Natural killer cell (primary cell): ENCODE results near the gene AIMP2. TPM values are rescaled to one million over a fixed set of nuclear protein-coding genes. Genes with fewer than 3 reads are reported as not detected.
"Not testable (repeated sequence)": the region's sequence is repeated elsewhere in the genome, so short reads cannot be mapped to it uniquely, and the experiment has no call there.

Source experiments
- ATAC-seq, 3 donors: fragments of 150-1000 bp in 2 of 3; fragments of 200-7000 bp in 1 of 3; cut with Tn5 transposase; 1 replicate in 1 of 3; 2 replicates in 2 of 3; pipeline ENCODE4 v1.10.0; 2021; ENCODE audit warnings: mild to moderate bottlenecking in 2 of 3, moderate library complexity in 2 of 3
- DNase-seq, 2 donors: peaks; one replicate each; pipeline versions ENCODE4 v3.0.0 to v3.0.0-alpha.2; 2013 to 2021; ENCODE audit warnings: mixed read lengths in 1 of 2
- H3K27ac ChIP-seq: one replicate; pipeline ENCODE4 v1.5.1; 2013; ENCODE audit warnings: mild to moderate bottlenecking, low read length
- H3K27me3 ChIP-seq: one replicate; pipeline ENCODE4 v1.6.1; 2013; ENCODE audit warnings: low read length; ENCODE audit not compliant: control insufficient read depth, insufficient read depth
- H3K36me3 ChIP-seq: one replicate; pipeline ENCODE4 v1.6.1; 2013; ENCODE audit warnings: low read length; ENCODE audit not compliant: control insufficient read depth, insufficient read depth
- H3K4me1 ChIP-seq: one replicate; pipeline ENCODE4 v1.6.1; 2013; ENCODE audit warnings: low read length; ENCODE audit not compliant: control insufficient read depth, insufficient read depth
- H3K4me3 ChIP-seq: one replicate; pipeline ENCODE4 v1.5.1; 2013; ENCODE audit warnings: low read length
- H3K9me3 ChIP-seq: one replicate; pipeline ENCODE4 v1.6.1; 2013; ENCODE audit warnings: low read length; ENCODE audit not compliant: control insufficient read depth, insufficient read depth
- H3K27ac Mint-ChIP-seq, 2 donors: one replicate each; pipeline ENCODE4 v1.8.0; 2022; ENCODE audit warnings: mild to moderate bottlenecking in 2 of 2, mixed read lengths in 2 of 2, moderate library complexity in 1 of 2
- H3K27me3 Mint-ChIP-seq, 2 donors: one replicate each; pipeline ENCODE4 v1.8.0; 2022; ENCODE audit warnings: low read depth in 2 of 2, mixed read lengths in 2 of 2
- H3K36me3 Mint-ChIP-seq: one replicate; pipeline ENCODE4 v1.8.0; 2022; ENCODE audit warnings: mixed read lengths
- H3K4me1 Mint-ChIP-seq, 2 donors: one replicate each; pipeline ENCODE4 v1.8.0; 2022; ENCODE audit warnings: mixed read lengths in 2 of 2
- H3K4me3 Mint-ChIP-seq: one replicate; pipeline ENCODE4 v1.8.0; 2022; ENCODE audit warnings: mild to moderate bottlenecking, moderate library complexity, mixed read lengths
- H3K9me3 Mint-ChIP-seq, 2 donors: one replicate each; pipeline ENCODE4 v1.8.0; 2022; ENCODE audit warnings: mixed read lengths in 2 of 2
- WGBS: methylation state at CpG from one replicate; pipeline ENCODE4 v1.1.7; 2013; ENCODE audit warnings: missing lambda C conversion rate; ENCODE audit not compliant: insufficient coverage; 5-methylcytosine and 5-hydroxymethylcytosine counted together
- intact Hi-C: fragments of 100-400 bp; cut with micrococcal nuclease; formaldehyde crosslinking; loops from one replicate; pipeline ENCODE4 v1.14.2; 2022
- total RNA-seq, 4 donors: library from RNA; stranded (reverse); fragments of 120-200 nt in 1 of 4; gene quantifications; one replicate each; pipeline versions ENCODE4 v1.2.3 to v1.2.4, GENCODE V29; 2013 to 2022
- TF ChIP-seq, protein P1 (sequence below): fragments of 200-600 bp; IDR thresholded peaks from one replicate; pipeline ENCODE4 v1.8.0; 2022; ENCODE audit warnings: antibody characterized with exemption

The AIMP2 gene
- total RNA-seq = 10 to 100 TPM in 1 of 3 donors, 1 to 10 TPM in 2; 7.2 to 11.1 (median 8.1) TPM
- 20.0 TPM for total RNA-seq (2013)

DNA sequence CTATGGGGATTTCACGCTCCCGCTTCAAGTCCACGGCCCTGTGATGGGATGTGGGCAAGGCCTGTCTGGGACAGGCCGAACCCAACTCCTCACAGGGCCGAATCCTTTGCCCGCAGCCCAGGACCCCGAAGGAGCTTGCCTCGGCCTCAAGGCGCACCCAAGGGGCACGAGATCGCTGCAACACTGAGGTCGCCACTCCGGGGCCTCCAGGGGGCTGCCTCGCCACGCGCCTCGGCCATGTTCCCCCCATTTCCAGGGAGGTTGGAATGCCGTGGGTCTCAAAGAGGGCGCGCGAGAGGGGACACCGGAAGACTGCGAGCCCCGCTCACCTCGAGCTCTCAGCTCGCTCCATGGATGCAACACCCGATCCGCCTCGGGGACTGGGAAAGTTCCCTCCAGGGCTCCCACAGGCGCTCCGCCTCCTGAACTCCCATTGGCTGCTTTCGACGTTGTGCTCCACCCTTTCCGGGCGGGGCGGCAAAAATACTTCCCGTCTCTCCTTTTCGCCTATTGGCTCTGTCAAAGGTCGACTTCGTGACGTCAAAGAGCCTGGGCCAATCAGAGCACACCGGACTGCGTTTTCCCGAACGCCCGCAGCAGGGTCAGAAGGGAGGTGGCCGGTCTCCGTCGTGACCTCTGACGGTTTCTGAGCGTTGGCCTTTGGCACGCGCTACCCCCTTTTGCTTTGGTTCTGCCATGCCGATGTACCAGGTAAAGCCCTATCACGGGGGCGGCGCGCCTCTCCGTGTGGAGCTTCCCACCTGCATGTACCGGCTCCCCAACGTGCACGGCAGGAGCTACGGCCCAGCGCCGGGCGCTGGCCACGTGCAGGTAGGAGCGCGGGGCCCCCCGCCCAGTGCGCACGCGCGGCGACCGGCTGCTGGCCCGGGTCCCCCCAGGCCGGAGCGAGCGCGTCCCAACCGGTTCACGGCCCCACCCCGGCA, at the start of gene AIMP2, which contains the start of gene PMS2:
AIMP2 (plus strand) TSS at position 605 of the 944 bp plus-strand sequence; CDS start at position 697, 92 bp downstream.
PMS2 (minus strand) TSS at position 382 of the 944 bp plus-strand sequence; CDS start at position 352, 30 bp downstream.
- Histone ChIP-seq H3K4me1 (peaks cover 14% of the 10 kb centered on the region), H3K4me3 (peak within 1 kb of the TSS; percentile 85), H3K27me3 (no peaks in the 10 kb centered on the region), H3K36me3 (peaks cover 5% of the 10 kb centered on the region), H3K27ac (peak within 1 kb of the TSS; percentile 88), H3K9me3 (no peaks in the 10 kb centered on the region)
- Mint-ChIP-seq H3K4me3 (peak within 1 kb of the TSS; percentile 96), H3K36me3 (no peaks in the 10 kb centered on the region), H3K27ac (peak within 1 kb of the TSS; percentile 89 to 93), H3K9me3 (no peaks in the 10 kb centered on the region), H3K4me1 (peaks cover 11 to 20% of the 10 kb centered on the region in 2 donors), H3K27me3 (no peaks in the 10 kb centered on the region)
- DNase-seq = peak; percentile 96 to 97
- TF ChIP-seq, protein P1, sequence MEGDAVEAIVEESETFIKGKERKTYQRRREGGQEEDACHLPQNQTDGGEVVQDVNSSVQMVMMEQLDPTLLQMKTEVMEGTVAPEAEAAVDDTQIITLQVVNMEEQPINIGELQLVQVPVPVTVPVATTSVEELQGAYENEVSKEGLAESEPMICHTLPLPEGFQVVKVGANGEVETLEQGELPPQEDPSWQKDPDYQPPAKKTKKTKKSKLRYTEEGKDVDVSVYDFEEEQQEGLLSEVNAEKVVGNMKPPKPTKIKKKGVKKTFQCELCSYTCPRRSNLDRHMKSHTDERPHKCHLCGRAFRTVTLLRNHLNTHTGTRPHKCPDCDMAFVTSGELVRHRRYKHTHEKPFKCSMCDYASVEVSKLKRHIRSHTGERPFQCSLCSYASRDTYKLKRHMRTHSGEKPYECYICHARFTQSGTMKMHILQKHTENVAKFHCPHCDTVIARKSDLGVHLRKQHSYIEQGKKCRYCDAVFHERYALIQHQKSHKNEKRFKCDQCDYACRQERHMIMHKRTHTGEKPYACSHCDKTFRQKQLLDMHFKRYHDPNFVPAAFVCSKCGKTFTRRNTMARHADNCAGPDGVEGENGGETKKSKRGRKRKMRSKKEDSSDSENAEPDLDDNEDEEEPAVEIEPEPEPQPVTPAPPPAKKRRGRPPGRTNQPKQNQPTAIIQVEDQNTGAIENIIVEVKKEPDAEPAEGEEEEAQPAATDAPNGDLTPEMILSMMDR = no peak
- WGBS = under 1% methylated on average over 84 of the region's 84 CpGs
- intact Hi-C loops = no loop called here
- ATAC-seq = peak; percentile 91 to 94 (median 91)

DNA sequence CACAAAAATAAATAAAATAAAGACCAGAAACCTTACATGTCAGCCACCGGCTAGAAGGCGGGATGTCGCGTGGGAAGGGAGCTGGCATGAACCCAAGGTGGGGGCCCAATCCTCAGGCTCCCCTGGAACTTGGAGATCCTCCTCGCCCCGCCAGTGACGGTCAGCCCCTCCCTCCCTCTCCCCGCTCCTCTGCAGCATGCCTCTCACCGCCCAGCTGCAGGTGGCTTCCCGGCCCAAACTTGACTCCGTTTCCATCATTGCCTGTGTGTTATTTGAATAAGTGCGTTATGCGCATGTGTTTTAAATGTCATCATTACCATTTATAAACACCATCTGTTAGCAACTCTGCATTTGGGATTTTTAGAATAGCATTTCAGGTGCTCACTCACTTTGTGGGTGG, 45.9 kb upstream of the AIMP2 start:
- intact Hi-C loops, H3K36me3 Mint-ChIP-seq, H3K27ac Mint-ChIP-seq, H3K27me3 Mint-ChIP-seq, ATAC-seq, H3K9me3 ChIP-seq, H3K4me3 ChIP-seq, H3K4me1 Mint-ChIP-seq, H3K4me3 Mint-ChIP-seq, H3K4me1 ChIP-seq, H3K27me3 ChIP-seq, DNase-seq, H3K9me3 Mint-ChIP-seq, H3K27ac ChIP-seq, H3K36me3 ChIP-seq: not testable (repeated sequence)
- 92% methylated on average over 4 of the region's 13 CpGs for whole genome bisulfite sequencing

DNA sequence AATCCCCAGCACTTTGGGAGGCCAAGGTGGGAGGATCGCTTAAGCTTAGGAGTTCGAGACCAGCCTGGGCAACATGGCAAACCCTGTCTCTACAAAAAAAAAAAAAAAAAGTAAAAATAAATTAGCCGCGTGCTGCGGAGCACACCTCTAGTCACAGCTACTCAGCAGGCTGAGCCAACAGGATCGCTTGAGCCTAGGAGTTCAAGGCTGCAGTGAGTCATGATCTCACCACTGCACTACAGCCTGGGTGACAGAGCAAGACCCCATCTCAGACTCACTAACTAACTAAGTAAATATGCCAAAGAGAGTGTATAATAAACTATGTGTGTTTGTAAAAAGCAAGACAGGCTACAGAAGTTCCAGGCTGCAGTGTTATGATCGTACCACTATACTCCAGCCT, 45.3 kb upstream of the AIMP2 start:
- H3K4me3 ChIP-seq, H3K27ac Mint-ChIP-seq, H3K27ac ChIP-seq, H3K4me1 ChIP-seq, ATAC-seq, intact Hi-C loops, H3K36me3 ChIP-seq, H3K27me3 Mint-ChIP-seq, H3K9me3 ChIP-seq, DNase-seq, H3K36me3 Mint-ChIP-seq, H3K4me1 Mint-ChIP-seq, H3K9me3 Mint-ChIP-seq, H3K27me3 ChIP-seq, H3K4me3 Mint-ChIP-seq: not testable (repeated sequence)
- no CpG with 5 or more reads among the region's 7 CpGs for WGBS

DNA sequence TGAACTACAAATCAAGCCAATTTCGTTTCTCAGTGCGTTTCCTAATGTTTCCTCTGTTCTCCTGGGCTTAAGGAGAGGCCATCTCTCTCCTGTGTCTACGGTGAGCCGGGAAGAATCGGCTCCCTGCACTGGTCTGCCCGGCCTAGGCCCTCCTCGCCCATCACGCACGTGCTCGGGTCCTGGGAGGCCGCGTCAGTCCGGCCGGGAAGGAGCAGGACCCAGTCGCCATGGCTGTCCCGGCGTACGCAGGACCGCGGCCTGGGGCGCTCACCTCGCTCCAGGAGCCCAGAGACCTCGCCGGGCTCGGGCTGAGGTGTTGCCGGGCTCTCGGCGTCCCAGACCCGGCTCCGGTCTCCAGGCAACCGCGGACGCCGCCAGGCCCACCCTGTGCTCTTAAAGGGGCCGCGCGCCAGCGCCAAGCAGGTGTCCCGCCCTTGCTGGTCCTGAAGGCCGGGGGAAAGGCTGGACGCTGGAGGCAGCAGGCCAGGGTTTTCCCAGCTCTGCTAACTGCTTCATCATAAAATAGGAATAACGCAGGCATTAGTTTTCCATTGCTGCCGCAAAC, 38.6 kb upstream of the AIMP2 start, which contains the start of gene RSPH10B:
RSPH10B (minus strand) TSS at position 343 of the 565 bp plus-strand sequence. CDS start 3,573 bp downstream, outside the sequence.
- not testable (repeated sequence) for DNase-seq, H3K27ac Mint-ChIP-seq

DNA sequence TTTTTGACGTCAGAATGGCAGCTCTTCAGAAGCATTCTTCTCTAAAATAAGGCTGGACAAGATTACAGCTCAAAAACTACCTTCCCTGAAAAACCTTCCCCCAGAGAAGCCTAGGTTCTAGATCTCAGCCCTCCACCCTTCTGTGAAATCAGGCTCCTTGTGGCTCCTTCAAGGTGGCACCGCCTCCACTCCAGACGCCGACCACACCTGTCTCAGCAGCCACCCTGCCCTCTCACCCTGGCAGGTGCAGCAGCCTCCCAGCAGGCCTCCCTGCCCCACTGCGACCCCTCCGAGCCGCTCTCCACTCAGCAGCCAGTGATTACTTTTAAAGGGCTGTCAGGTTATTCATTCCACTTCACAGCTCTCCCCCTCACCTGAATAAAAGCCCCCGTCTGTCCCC, 35.5 kb upstream of the AIMP2 start:
- H3K4me1 Mint-ChIP-seq, H3K36me3 ChIP-seq, H3K27ac ChIP-seq, H3K4me3 Mint-ChIP-seq, H3K27me3 ChIP-seq, H3K9me3 ChIP-seq, DNase-seq, H3K9me3 Mint-ChIP-seq, intact Hi-C loops, ATAC-seq, H3K36me3 Mint-ChIP-seq, H3K4me1 ChIP-seq, H3K4me3 ChIP-seq, H3K27ac Mint-ChIP-seq, H3K27me3 Mint-ChIP-seq: not testable (repeated sequence)
- no CpG with 5 or more reads among the region's 8 CpGs for WGBS

More for the DNA sequence above, 38.6 kb upstream of the AIMP2 start, which contains the start of gene RSPH10B:
- intact Hi-C loops, H3K4me3 ChIP-seq, H3K9me3 Mint-ChIP-seq, H3K27me3 Mint-ChIP-seq, H3K4me3 Mint-ChIP-seq, H3K9me3 ChIP-seq, H3K4me1 ChIP-seq, H3K36me3 Mint-ChIP-seq, H3K27me3 ChIP-seq, H3K36me3 ChIP-seq, H3K27ac ChIP-seq, H3K4me1 Mint-ChIP-seq: not testable (repeated sequence)
- ATAC-seq = peak in 1 of 3 donors; percentile 36
- 26% methylated on average over 3 of the region's 43 CpGs for WGBS

DNA sequence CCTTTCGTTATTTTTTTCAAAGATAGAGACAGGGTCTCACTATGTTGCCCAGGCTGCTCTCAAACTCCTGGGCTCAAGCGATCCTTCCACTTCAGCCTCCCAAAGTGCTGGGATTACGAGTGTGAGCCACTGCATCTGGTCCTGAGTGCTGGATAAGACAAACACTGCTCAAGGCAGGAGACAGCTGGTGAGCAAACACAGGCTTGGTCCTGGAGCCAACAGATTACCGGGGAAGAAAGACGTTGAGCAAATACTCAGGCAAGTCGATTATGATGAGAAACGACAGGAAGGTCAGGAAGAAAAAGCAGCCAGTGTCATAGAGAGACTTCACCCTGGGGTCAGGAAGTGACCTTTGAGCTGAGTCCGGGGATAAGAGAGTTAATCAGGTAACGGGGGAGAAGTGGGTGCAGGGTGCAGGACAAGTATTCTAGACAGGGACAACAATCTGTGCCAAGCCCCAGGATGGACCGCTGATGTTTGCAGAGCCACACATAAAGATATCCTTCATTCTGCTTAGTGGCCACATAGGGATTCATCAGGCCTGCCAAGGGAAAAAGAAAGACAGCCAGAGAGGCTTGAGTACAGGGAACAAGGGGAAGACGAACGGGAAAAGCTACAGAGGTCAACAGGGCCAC, 29.3 kb upstream of the AIMP2 start:
- H3K4me1 Mint-ChIP-seq, H3K36me3 Mint-ChIP-seq, H3K27me3 Mint-ChIP-seq, H3K27ac ChIP-seq, H3K9me3 ChIP-seq, H3K4me3 ChIP-seq, H3K4me3 Mint-ChIP-seq, H3K27me3 ChIP-seq, H3K27ac Mint-ChIP-seq, H3K36me3 ChIP-seq, intact Hi-C loops, H3K4me1 ChIP-seq, H3K9me3 Mint-ChIP-seq, ATAC-seq, DNase-seq: not testable (repeated sequence)
- no CpG with 5 or more reads among the region's 12 CpGs for WGBS
